Measurements from ENCODE around the gene MTX3.

Gene MTX3

DNA sequence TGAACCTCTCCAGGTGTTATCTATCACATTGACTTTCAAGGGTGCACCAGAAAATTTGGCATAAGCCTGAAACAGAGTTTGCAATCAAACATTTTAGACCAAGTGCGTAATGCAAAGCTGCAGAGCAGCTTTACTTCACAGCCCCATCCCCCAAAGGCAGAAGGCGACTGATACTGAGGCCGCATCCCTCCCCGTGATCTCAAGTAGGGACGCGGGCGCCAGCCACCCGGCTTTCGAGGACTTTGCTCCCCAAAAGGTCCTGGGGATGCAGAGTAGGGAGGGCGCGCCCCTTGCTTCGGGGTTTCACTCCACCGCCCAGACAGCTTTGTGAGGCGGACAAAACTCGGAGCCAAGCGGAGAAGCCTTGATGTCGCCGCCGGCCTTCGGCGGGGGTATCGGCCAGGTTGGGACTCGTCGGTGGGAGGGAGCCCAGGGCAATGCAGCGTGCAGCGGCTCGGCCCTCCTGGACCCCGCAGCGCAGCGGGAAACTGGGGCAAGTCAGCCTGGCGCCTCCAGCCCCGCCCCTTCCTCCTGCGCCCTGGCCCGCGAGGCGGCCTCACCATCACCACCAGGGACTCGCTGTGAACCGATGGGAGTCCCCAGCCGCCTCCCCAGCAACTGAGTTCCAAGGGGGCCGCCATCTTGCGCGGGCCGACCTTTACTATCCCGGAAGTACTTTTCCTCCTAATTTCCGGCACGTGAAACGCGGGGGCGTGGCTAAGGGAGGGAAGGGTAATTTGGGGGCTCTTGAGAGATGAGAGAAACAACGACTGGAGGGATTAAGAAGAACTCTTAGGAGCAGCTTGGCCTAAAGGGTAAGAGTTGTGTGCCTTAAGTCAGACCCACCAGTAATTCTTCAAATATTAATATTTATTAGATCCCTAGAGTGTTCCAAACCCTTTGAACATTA is at the start of gene MTX3:
Gene MTX3, minus strand, starts transcription at position 665 of the 910 bp plus-strand sequence. Its CDS starts 24 bp downstream, at position 641.
- peak; percentile 81 for DNase-seq (ENCODE audit: low read depth)

DNA sequence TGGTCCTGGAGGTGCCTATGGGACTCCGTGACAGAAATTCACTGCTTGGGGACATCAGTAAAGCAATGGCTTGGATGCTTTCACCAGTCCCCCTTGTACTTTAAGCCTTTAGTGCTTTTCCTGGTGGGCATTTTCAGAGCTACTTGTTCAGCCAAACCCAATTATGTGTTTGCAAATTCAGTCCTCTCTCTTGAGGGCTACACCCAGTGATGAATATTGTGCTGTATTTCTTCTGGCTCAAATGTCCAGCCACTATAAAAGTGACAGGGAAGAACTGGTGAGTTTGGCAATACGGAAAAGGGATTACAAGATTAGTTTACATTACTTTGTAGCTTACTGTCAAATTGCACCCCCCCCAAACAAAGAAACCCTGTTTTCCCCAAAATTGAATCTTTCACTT is 48.6 kb upstream of the MTX3 start:
- no peak for DNase-seq (ENCODE audit: low read depth)

DNA sequence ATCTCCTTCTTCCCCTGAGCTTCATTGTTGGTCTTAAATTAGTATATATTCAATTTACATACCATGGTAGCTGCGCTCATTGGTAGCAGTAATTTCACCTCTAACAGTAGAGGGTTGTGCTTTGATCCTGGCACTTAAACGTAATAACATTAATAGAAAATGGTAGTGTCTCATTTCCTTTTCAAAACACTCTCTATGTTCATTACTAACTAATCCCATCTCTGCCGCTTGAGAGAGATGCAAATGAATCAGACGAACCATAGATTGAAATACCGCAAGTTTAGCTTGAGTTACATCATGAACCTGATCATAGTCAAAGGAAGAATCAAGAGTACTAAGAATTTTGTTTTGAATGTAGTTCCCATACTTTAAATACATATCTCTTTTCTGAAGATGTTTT is 46.3 kb upstream of the MTX3 start:
- no peak for DNase-seq (ENCODE audit: low read depth)

DNA sequence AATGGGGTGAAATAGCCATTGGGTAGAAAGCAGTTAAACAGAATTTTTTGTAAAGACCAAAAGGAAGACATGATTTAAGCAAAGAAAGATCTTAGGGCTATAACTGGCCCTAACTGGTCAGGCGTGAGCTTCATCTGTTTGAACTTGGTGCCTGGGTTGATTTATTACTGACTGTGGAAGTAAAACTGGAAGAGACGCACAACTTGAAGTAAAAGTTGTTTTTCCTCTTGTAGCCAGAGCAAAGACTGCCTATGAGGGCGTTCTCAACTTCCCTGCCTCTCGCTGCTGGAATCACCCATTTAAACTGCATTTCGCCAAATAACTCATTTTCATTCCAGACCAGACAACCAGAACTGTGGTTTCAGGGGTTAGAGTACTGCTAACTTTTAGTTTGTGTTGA is 45.6 kb upstream of the MTX3 start:
- DNase-seq (ENCODE audit: low read depth), result no peak

- DNase-seq (ENCODE audit: low read depth), result no peak
Measured at GRCh38 chr5:80035839-80036238, 44.8 kb upstream of the MTX3 start.

- DNase-seq (ENCODE audit: low read depth), result no peak
Measured at GRCh38 chr5:80034962-80035821, 44.1 kb upstream of the MTX3 start, which contains the start of gene THBS4. THBS4 (plus strand) TSS chr5:80035348; CDS start chr5:80035538, 190 bp downstream.

GRCh38 chr5:80034559-80034958 is 43.5 kb upstream of the MTX3 start:
- DNase-seq (ENCODE audit: low read depth), result no peak

- no peak for DNase-seq (ENCODE audit: low read depth)
Measured at GRCh38 chr5:80033513-80033912, 42.5 kb upstream of the MTX3 start.

- no peak for DNase-seq (ENCODE audit: low read depth)
Measured at GRCh38 chr5:80031109-80031508, 40.0 kb upstream of the MTX3 start.

GRCh38 chr5:80026841-80027240 is 35.8 kb upstream of the MTX3 start:
- no peak for DNase-seq (ENCODE audit: low read depth)

DNA sequence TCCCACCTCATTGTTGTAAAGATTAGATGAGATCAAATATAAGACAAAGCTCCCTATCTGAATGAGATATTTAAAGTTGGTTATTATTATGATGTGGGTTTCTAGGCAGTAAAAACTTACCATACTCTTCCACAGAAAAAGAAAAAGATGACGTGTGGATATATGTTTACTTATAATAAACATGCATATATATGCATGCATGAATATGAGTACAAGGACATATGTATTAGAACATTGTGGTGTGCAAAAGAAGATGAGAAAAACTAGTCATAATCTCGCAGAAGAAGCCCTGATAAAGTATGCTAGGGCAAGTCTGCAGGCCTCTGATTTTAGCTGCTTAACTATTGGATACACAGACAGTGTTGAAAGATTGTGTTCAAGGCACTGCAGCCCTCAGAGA is 34.0 kb upstream of the MTX3 start:
- DNase-seq (ENCODE audit: low read depth), result no peak

DNA sequence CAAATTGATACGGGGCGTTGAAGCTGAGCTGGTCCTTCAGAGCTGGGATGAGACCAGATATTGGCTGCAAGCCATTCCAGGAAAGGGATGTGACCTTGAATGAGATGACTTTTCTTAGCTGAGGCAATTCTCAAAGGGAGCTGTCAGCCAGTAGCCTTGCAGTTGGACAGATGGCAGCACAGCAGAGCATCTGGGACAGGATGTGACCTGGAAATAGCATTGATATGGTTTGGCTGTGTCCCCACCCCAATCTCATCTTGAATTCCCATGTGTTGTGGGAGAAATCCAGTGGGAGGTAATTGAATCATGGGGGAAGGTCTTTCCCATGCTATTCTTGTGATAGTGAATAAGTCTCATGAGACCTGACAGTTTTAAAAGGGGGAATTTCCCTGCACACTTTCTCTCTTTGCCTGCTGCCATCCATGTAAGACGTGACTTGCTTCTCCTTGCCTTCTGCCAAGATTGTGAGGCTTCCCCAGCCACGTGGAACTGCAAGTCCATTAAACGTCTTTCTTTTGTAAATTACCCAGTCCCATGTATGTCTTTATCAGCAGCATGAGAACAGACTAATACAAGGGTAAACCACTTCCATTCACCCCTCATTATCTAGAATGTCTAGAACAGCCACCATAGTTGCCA is 19.8 kb upstream of the MTX3 start:
- no peak for DNase-seq (ENCODE audit: low read depth)

- DNase-seq (ENCODE audit: low read depth), result no peak
Measured at GRCh38 chr5:80008995-80009765, 18.1 kb upstream of the MTX3 start.

GRCh38 chr5:80002677-80003076 is 11.6 kb upstream of the MTX3 start:
- no peak for DNase-seq (ENCODE audit: low read depth)

GRCh38 chr5:79999722-80000121 is 8.7 kb upstream of the MTX3 start:
- no peak for DNase-seq (ENCODE audit: low read depth)

DNA sequence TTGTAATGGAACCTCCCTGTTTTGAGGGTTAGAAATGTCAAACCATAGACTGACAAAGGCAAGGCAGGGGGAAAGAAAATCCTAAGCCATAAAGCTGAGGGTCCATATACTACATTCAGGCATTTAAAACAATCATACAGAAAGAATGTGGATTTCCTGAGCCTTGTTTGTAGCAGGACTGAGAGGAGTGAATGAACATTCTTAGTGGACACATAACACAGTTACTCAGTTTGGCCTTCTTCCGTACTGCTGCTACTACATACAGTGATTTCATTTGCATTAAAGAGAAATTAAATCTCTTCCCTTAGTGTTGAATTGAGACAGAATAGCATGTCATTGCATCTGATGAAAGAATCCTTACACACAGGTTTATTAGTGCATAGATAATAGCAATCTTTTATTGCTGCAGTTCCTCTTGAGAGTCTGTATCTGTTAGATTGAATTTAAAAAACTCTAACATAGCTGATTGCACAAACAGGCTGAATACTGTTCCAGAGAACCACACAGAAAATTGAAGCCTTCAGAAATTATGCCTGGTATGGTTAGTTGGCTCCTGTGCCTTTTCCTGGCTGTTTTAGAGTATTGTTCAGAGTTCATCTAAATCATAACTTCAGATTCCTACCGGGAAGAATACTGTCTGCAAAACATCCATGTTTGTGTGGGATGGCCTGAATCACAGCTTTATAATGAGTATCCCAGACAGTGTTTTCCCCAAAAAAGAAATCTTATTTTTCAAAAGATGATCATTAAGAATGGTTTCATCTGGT is 2.0 kb upstream of the MTX3 start:
- DNase-seq (ENCODE audit: low read depth), result peak; percentile 28

DNA sequence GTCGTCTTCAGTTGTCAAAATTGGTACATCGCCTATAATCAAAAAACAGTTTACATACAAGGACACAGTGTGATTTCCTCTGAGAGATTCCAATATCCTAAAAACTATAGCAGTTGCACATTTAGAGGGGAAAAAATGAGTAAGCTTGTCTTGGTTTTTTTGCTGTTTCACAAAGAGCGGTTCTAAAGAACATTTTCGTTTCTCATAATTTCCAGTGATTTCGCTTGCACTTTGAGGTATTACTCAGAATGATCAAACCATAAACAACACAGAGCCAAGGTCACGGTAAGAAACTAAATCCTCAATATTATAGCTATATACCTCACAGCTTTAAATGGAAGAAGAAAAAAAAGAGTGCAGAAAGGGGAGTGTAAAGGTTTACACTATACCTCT is 861 bp downstream of the MTX3 start:
- peak; percentile 67 for DNase-seq (ENCODE audit: low read depth)

GRCh38 chr5:79986260-79986659 is 4.8 kb downstream of the MTX3 start:
- no peak for DNase-seq (ENCODE audit: low read depth)

DNA sequence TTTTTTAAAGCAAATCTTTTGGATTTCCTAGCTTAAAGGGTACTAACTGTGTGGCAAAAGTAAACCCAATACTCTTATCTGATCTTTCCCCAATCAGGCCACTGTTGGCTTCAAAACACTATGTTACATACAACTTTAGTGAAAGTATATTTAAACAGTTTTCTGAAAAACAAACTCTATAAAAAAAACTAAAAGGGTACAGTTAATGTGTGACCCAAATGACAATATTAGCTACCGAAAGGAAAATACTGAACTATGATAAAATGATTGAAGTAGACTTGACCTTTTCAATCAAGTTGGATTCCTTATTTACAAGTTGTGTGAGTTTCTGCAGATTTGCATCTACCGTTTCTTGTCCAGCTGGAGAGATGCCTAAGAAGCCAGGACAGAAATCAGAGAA is 5.8 kb downstream of the MTX3 start:
- DNase-seq (ENCODE audit: low read depth), result no peak

GRCh38 chr5:79984363-79984762 is 6.7 kb downstream of the MTX3 start:
- no peak for DNase-seq (ENCODE audit: low read depth)

GRCh38 chr5:79983618-79984017 is 7.4 kb downstream of the MTX3 start:
- no peak for DNase-seq (ENCODE audit: low read depth)
